KMS-11 (cell line): ENCODE results near the gene KLK1.

Experiments used
- H2AFZ ChIP-seq: fragments of 200-600 bp; sonication (generic); 2 replicates; pipeline ENCODE4 v1.6.1; 2016; ENCODE audit warnings: antibody characterized with exemption, mixed run types, low read depth
- H3K27ac ChIP-seq: fragments of 200-600 bp; sonication (generic); 2 replicates; pipeline ENCODE4 v1.6.1; 2016; ENCODE audit warnings: mild to moderate bottlenecking, mixed run types
- H3K27me3 ChIP-seq: fragments of 200-600 bp; sonication (generic); 2 replicates; pipeline ENCODE4 v1.6.1; 2017; ENCODE audit warnings: mild to moderate bottlenecking, low read depth, mixed run types, moderate library complexity; ENCODE audit not compliant: insufficient read depth
- H3K36me3 ChIP-seq: fragments of 200-600 bp; sonication (generic); 2 replicates; pipeline ENCODE4 v1.6.1; 2017; ENCODE audit warnings: mild to moderate bottlenecking, mixed run types; ENCODE audit not compliant: insufficient read depth
- H3K4me1 ChIP-seq: fragments of 200-600 bp; sonication (generic); 2 replicates; pipeline ENCODE4 v1.6.1; 2016; ENCODE audit warnings: mild to moderate bottlenecking, low read depth, mixed run types; ENCODE audit not compliant: poor library complexity, severe bottlenecking
- H3K4me2 ChIP-seq: fragments of 200-600 bp; sonication (generic); 2 replicates; pipeline ENCODE4 v1.7.0; 2016; ENCODE audit warnings: mild to moderate bottlenecking, mixed run types
- H3K4me3 ChIP-seq: fragments of 200-600 bp; sonication (generic); IDR thresholded peaks from 2 replicates; pipeline ENCODE4 v1.6.1; 2017; ENCODE audit warnings: low read depth, low read length, mixed read lengths; ENCODE audit not compliant: insufficient read depth
- H3K79me2 ChIP-seq: fragments of 200-600 bp; sonication (generic); 2 replicates; pipeline ENCODE4 v1.6.1; 2016; ENCODE audit warnings: low read depth, mixed run types; ENCODE audit not compliant: insufficient read depth
- H3K9ac ChIP-seq: fragments of 200-600 bp; sonication (generic); 2 replicates; pipeline ENCODE4 v1.6.1; 2016; ENCODE audit warnings: mild to moderate bottlenecking, mixed run types
- H4K20me1 ChIP-seq: fragments of 200-600 bp; sonication (generic); 2 replicates; pipeline ENCODE4 v1.6.1; 2016; ENCODE audit warnings: mild to moderate bottlenecking, mixed run types; ENCODE audit not compliant: insufficient read depth
- TF ChIP-seq, protein P1 (sequence below): fragments of 200-600 bp; sonication (generic); conservative IDR thresholded peaks from 2 replicates; pipeline ENCODE4 v1.6.1; 2017; ENCODE audit warnings: low read depth, mild to moderate bottlenecking, antibody characterized with exemption, low read length, moderate library complexity, mixed read lengths

Gene KLK1

DNA sequence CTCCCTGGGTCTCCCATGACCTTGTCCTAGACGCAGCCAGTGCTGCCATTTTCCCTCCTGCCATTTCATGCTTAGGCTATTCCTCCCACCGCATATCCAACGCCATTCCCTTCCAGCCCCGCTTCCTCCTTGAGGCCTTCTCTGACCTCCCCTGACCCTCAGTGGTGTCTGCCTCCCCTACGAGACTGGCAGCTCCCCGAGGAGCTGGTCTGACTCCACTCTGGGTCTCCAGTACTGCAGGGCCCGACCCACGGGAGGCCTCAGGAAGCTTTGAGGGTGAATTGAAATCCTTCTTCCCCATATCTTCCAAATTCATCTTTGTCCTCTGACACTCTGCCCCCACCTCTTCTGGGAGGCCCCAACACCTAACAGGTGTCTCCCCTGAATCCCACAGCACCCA, 9.1 kb upstream of the KLK1 start:
- H3K79me2 ChIP-seq = no peaks in the 10 kb centered on the region
- TF ChIP-seq, protein P1, sequence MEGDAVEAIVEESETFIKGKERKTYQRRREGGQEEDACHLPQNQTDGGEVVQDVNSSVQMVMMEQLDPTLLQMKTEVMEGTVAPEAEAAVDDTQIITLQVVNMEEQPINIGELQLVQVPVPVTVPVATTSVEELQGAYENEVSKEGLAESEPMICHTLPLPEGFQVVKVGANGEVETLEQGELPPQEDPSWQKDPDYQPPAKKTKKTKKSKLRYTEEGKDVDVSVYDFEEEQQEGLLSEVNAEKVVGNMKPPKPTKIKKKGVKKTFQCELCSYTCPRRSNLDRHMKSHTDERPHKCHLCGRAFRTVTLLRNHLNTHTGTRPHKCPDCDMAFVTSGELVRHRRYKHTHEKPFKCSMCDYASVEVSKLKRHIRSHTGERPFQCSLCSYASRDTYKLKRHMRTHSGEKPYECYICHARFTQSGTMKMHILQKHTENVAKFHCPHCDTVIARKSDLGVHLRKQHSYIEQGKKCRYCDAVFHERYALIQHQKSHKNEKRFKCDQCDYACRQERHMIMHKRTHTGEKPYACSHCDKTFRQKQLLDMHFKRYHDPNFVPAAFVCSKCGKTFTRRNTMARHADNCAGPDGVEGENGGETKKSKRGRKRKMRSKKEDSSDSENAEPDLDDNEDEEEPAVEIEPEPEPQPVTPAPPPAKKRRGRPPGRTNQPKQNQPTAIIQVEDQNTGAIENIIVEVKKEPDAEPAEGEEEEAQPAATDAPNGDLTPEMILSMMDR = no peak
- H2AFZ ChIP-seq = no peak overlapping the region
- no peak overlapping the region for H3K27ac ChIP-seq
- H3K9ac ChIP-seq = no peak overlapping the region
- H3K4me2 ChIP-seq = no peak overlapping the region
- H3K4me1 ChIP-seq = no peaks in the 10 kb centered on the region
- no peaks in the 10 kb centered on the region for H3K36me3 ChIP-seq
- peaks cover 8% of the 10 kb centered on the region; the same call in 1 of the 2 replicates for H3K27me3 ChIP-seq
- H3K4me3 ChIP-seq = no peak overlapping the region
- H4K20me1 ChIP-seq = no peaks in the 10 kb centered on the region

DNA sequence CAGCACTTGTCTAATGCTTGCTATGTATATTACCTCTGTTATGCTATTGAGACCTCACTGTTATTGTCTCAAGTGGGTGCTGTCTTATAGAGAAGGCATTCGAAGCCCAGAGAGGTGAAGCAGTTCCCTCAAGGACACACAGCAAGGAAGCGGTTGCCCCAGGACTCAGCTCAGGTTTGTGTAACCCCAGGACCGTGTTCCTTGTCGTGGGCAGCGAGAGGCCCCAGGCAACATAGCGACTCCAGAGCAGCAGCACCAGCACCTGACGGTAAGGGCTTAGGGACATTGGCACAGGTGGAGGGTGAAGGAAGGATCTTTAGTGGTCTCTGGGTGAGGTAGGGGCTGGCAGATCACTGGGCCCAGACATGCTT, 7.4 kb upstream of the KLK1 start:
- Histone ChIP-seq H3K4me3 (no peak overlapping the region), H3K4me1 (no peaks in the 10 kb centered on the region), H3K79me2 (no peaks in the 10 kb centered on the region), H3K36me3 (no peaks in the 10 kb centered on the region), H3K27me3 (peaks cover 15% of the 10 kb centered on the region; the same call in 1 of the 2 replicates), H3K9ac (no peak overlapping the region), H4K20me1 (no peaks in the 10 kb centered on the region), H3K27ac (no peak overlapping the region), H3K4me2 (no peak overlapping the region), H2AFZ (no peak overlapping the region)
- TF ChIP-seq, protein P1 = no peak

DNA sequence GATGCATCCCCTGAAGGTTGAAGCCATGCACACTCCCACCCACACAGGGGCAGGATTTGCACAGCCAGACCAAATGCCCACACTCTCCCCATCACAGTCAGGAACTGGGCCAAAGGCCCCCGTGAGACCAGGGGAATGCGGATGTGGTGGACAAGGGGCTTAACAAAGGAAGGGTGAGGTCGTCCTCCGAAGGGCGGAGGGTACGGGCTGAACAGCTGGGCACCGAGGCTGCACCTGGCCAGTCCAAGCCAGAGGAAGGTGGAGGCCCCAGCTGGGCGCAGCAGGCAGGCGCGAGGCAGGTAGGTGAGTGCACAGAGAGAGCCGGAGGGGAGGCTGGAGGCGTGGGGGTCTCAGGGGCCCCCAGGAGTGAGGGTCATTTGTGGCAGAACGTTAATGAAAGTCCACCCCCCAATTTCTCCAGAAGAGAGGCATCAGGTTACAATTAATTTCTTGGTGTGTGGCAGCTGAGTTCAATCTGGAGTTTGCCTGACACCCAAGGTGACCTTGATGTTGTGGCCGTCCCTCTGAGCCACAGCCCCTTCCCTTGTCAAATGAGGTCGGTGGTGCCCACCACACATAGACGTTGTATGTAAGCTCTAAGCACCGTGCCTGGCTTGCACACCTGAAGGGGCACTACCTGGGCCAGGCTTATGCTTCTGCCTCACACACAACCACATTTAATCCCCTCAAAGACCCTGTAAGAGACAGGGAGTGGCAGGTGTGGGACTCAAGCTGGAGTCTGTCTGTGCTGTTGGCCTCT, 6.9 kb upstream of the KLK1 start:
- no peaks in the 10 kb centered on the region for H3K4me1 ChIP-seq
- no peak overlapping the region for H2AFZ ChIP-seq
- no peaks in the 10 kb centered on the region for H3K36me3 ChIP-seq
- H3K4me2 ChIP-seq = no peak overlapping the region
- H3K9ac ChIP-seq = no peak overlapping the region
- no peaks in the 10 kb centered on the region for H3K79me2 ChIP-seq
- no peaks in the 10 kb centered on the region for H4K20me1 ChIP-seq
- no peak overlapping the region for H3K27ac ChIP-seq
- H3K27me3 ChIP-seq = peaks cover 16% of the 10 kb centered on the region; the same call in 1 of the 2 replicates
- H3K4me3 ChIP-seq = no peak overlapping the region
- TF ChIP-seq, protein P1 = no peak

DNA sequence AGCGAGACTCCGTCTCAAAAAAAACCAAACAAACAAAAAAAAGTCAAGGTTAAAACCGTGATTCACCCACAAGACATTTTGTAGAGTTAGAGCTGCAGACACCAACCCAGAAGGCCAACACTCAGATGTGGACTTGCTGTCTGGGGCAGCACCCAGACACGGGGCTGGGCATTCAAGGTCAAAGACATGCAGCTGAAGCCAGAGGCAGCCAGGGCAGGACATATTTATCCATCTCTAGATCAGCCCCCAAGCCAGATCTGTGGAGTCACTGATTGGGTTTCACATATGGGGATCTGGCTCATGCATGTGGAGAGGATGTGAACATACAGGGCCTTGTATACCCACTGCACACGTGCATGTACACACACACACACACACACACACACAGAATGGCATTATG, 6.2 kb upstream of the KLK1 start:
- Histone ChIP-seq H2AFZ (no peak overlapping the region), H3K4me1 (no peaks in the 10 kb centered on the region), H4K20me1 (no peaks in the 10 kb centered on the region), H3K36me3 (no peaks in the 10 kb centered on the region), H3K79me2 (no peaks in the 10 kb centered on the region), H3K4me3 (no peak overlapping the region), H3K4me2 (no peak overlapping the region), H3K27me3 (peaks cover 14% of the 10 kb centered on the region; the same call in 1 of the 2 replicates), H3K27ac (no peak overlapping the region), H3K9ac (no peak overlapping the region)
- TF ChIP-seq, protein P1 = no peak
